Upper lobe of left lung (tissue), 4 donors: Measurements from ENCODE around the gene PNPLA7.

Experiments
- CTCF ChIP-seq, 6 experiments: fragments of 450-650 bp in 4 of 6; fragments of 200-600 bp in 2 of 6; sonication (generic) in 2 of 6; IDR thresholded peaks; one replicate each; pipeline ENCODE4 v1.5.1; 2016 to 2019; ENCODE audit warnings: antibody characterized with exemption in 6 of 6
- EP300 ChIP-seq, 4 donors: sonication (generic); formaldehyde crosslinking; IDR thresholded peaks; one replicate each; pipeline ENCODE4 v1.5.1; 2017; ENCODE audit warnings: antibody characterized with exemption in 4 of 4, control low read depth in 2 of 4
- POLR2A ChIP-seq, 4 donors: fragments of 450-650 bp; IDR thresholded peaks; one replicate each; pipeline ENCODE4 v1.5.1; 2016 to 2017; ENCODE audit warnings: antibody characterized with exemption in 4 of 4, mild to moderate bottlenecking in 2 of 4
- POLR2AphosphoS5 ChIP-seq, 2 donors: sonication (generic); formaldehyde crosslinking; IDR thresholded peaks; one replicate each; pipeline ENCODE4 v1.5.1; 2017; ENCODE audit warnings: antibody characterized with exemption in 2 of 2

- TF ChIP-seq CTCF (IDR thresholded peaks at IDR 0.05) = peak in 2 of 6 experiments; percentile 15 to 17
- TF ChIP-seq POLR2AphosphoS5 (IDR thresholded peaks at IDR 0.05) = no peak
- TF ChIP-seq POLR2A (IDR thresholded peaks at IDR 0.05) = peak in 1 of 4 donors; percentile 60
- TF ChIP-seq EP300 (IDR thresholded peaks at IDR 0.05) = no peak
Measured at GRCh38 chr9:137590469-137591383, 40.5 kb upstream of the PNPLA7 start, which contains the start of gene ZMYND19.
